ENCODE measurements around the gene OXER1. TPM values are rescaled to one million over a fixed set of nuclear protein-coding genes. Genes with fewer than 3 reads are reported as not detected.

Gene OXER1
- total RNA-seq, 2 donors from 2014 or later = 3.5 to 6.5 TPM

DNA sequence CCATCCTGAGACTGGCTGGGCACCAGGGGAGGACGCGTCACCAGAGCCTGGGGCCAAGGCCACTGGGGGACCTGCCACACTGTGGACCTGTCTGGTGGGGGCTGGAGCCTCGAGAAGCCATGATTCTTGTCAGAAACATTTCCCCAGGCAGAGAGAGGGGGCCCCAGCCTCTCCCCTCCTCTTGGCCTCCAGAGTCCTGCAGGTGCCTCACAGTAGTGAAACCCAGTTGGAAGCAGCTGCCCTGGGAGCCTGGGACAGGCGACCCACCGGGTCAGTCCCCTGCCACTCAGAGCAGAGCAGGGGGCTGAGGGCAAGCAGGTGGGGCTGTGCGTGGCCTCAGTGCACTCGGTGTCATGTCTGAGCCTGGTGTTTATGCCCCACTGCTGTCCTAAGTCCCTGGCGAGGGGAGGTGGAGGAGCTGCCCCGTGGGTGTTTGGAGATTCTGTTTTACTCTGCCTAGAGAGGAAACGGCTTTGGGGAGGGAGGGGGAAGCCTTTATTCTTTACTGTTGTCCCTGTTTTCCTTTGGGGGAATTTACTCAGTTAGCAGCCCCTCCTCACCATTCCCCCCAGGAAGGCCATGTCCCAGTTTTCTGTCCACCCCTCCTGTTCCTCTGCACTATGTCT lies 7.7 kb downstream of the OXER1 start:
- H3K27me3 Mint-ChIP-seq (ENCODE audit: insufficient read depth) = no peaks in the 10 kb centered on the region

DNA sequence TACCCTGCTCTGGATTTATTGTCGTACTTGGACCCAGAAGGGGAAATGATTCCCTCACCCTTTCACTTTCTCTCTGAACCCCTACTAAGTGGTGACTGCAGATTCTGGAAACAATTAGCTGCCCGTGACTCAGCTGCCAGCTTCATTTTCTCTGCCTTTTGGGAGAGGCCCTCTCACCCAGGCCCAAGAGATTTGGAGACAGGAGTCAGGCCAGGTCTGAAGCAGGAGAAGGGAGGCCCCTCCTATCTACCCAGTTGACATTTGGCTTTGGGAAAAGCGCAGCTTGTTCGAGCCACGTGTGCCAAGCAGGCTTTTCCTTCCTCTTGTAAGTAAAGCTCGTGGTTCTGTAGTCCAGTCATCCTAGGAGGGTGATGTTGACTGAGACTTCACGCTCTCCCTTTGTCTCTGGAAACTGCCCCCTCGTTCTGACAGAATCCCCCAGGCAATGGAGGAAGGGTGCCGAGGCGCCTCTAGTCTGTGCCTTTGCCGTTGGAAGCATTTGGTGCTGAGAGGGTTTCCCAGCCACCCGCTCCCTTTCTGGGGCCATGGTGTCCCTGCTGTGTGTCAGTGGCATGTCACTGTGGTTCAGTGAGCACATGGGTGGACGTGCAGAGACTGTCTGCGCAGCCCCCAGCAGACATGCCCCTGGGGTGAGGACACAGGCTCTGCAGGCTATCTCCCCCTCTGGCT lies 8.6 kb downstream of the OXER1 start:
- H3K4me3 ChIP-seq (ENCODE audit: low read length) = no peak overlapping the region
- H3K36me3 Mint-ChIP-seq (ENCODE audit: low read depth) = peaks cover 17% of the 10 kb centered on the region
- TF ChIP-seq, protein P1, sequence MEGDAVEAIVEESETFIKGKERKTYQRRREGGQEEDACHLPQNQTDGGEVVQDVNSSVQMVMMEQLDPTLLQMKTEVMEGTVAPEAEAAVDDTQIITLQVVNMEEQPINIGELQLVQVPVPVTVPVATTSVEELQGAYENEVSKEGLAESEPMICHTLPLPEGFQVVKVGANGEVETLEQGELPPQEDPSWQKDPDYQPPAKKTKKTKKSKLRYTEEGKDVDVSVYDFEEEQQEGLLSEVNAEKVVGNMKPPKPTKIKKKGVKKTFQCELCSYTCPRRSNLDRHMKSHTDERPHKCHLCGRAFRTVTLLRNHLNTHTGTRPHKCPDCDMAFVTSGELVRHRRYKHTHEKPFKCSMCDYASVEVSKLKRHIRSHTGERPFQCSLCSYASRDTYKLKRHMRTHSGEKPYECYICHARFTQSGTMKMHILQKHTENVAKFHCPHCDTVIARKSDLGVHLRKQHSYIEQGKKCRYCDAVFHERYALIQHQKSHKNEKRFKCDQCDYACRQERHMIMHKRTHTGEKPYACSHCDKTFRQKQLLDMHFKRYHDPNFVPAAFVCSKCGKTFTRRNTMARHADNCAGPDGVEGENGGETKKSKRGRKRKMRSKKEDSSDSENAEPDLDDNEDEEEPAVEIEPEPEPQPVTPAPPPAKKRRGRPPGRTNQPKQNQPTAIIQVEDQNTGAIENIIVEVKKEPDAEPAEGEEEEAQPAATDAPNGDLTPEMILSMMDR (conservative IDR thresholded peaks at IDR 0.05) = no peak
- peak overlapping the region; percentile 11 for H3K27ac ChIP-seq (ENCODE audit: low read depth, low read length)
- H3K9me3 ChIP-seq (ENCODE audit: control insufficient read depth, low read length) = no peaks in the 10 kb centered on the region
- H3K9me3 Mint-ChIP-seq = no peaks in the 10 kb centered on the region
- H3K27me3 ChIP-seq (ENCODE audit: control insufficient read depth, insufficient read depth, low read length, poor library complexity, severe bottlenecking) = no peaks in the 10 kb centered on the region
- H3K9ac ChIP-seq (ENCODE audit: extremely low read depth, low read length, poor library complexity, severe bottlenecking) = no peak overlapping the region
- H3K27me3 Mint-ChIP-seq (ENCODE audit: insufficient read depth) = no peaks in the 10 kb centered on the region
- DNase-seq = no peak
- peaks cover 6% of the 10 kb centered on the region for H3K4me1 Mint-ChIP-seq
- peaks cover 3% of the 10 kb centered on the region for H3K36me3 ChIP-seq (ENCODE audit: control insufficient read depth, insufficient read depth, low read length)
- H3K4me1 ChIP-seq (ENCODE audit: control insufficient read depth, insufficient read depth, low read length) = no peaks in the 10 kb centered on the region
- H3K27ac Mint-ChIP-seq = no peak overlapping the region
- H3K4me3 Mint-ChIP-seq = no peak overlapping the region
- WGBS, 2 experiments (ENCODE audit: insufficient coverage in 1 of 2, insufficient read length in 1 of 2) = 89 to 91% methylated on average over 12 to 14 of the region's 14 CpGs

More for the DNA sequence above, 7.7 kb downstream of the OXER1 start:
- Histone ChIP-seq H3K36me3 (ENCODE audit: control insufficient read depth, insufficient read depth, low read length) (peaks cover 3% of the 10 kb centered on the region), H3K9me3 (ENCODE audit: control insufficient read depth, low read length) (no peaks in the 10 kb centered on the region), H3K4me3 (ENCODE audit: low read length) (no peak overlapping the region), H3K27ac (ENCODE audit: low read depth, low read length) (no peak overlapping the region), H3K9ac (ENCODE audit: extremely low read depth, low read length, poor library complexity, severe bottlenecking) (no peak overlapping the region), H3K27me3 (ENCODE audit: control insufficient read depth, insufficient read depth, low read length, poor library complexity, severe bottlenecking) (no peaks in the 10 kb centered on the region), H3K4me1 (ENCODE audit: control insufficient read depth, insufficient read depth, low read length) (no peaks in the 10 kb centered on the region)
- Mint-ChIP-seq H3K9me3 (no peaks in the 10 kb centered on the region), H3K36me3 (ENCODE audit: low read depth) (peaks cover 16% of the 10 kb centered on the region), H3K4me3 (no peak overlapping the region), H3K27ac (no peak overlapping the region), H3K4me1 (peaks cover 6% of the 10 kb centered on the region)
- TF ChIP-seq, protein P1 (conservative IDR thresholded peaks at IDR 0.05) = no peak
- DNase-seq = no peak
- 84 to 88% methylated on average over 6 to 10 of the region's 10 CpGs for WGBS, 2 experiments (ENCODE audit: insufficient coverage in 1 of 2, insufficient read length in 1 of 2)

DNA sequence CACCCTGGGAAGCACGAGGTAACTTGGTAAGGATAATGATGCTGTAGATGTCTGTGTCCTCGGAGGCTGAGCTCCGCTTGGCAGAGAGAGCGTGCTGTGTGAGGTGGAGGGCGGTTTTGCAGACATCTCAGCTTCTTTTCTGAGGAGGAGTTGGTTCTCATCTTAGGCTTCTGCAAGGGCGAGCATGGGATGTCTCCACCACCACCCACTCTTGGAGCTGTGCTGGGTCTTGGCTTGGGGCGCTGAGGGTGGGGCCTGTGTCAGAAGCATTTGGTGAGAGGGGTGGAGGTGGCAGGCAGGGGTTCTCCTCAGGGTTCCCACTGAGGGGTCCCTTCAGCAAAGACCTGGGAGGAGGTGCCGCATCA lies 9.2 kb downstream of the OXER1 start:
- DNase-seq = no peak
- 83 to 87% methylated on average over 4 to 8 of the region's 8 CpGs for WGBS, 2 experiments (ENCODE audit: insufficient coverage in 1 of 2, insufficient read length in 1 of 2)
- Histone ChIP-seq H3K27ac (ENCODE audit: low read depth, low read length) (no peak overlapping the region), H3K4me1 (ENCODE audit: control insufficient read depth, insufficient read depth, low read length) (no peaks in the 10 kb centered on the region), H3K27me3 (ENCODE audit: control insufficient read depth, insufficient read depth, low read length, poor library complexity, severe bottlenecking) (no peaks in the 10 kb centered on the region), H3K4me3 (ENCODE audit: low read length) (no peak overlapping the region), H3K9ac (ENCODE audit: extremely low read depth, low read length, poor library complexity, severe bottlenecking) (no peak overlapping the region), H3K36me3 (ENCODE audit: control insufficient read depth, insufficient read depth, low read length) (peaks cover 3% of the 10 kb centered on the region), H3K9me3 (ENCODE audit: control insufficient read depth, low read length) (no peaks in the 10 kb centered on the region)
- no peak overlapping the region for H3K27ac Mint-ChIP-seq
- H3K4me1 Mint-ChIP-seq = peaks cover 6% of the 10 kb centered on the region
- TF ChIP-seq, protein P1 (conservative IDR thresholded peaks at IDR 0.05) = no peak
- H3K4me3 Mint-ChIP-seq = no peak overlapping the region
- peaks cover 18% of the 10 kb centered on the region for H3K36me3 Mint-ChIP-seq (ENCODE audit: low read depth)
- no peaks in the 10 kb centered on the region for H3K9me3 Mint-ChIP-seq
- H3K27me3 Mint-ChIP-seq (ENCODE audit: insufficient read depth) = no peaks in the 10 kb centered on the region
